OCI-LY1 (cell line): Measurements from ENCODE around the gene KPNB1.
"Not testable (repeated sequence)": the region's sequence is repeated elsewhere in the genome, so short reads cannot be mapped to it uniquely, and the experiment has no call there.

Source experiments
- H2AFZ ChIP-seq: fragments of 200-600 bp; sonication (generic), shearing (Covaris generic); 2 replicates; pipeline ENCODE4 v1.6.0; 2014; ENCODE audit warnings: antibody characterized with exemption, mild to moderate bottlenecking, low read length
- H3F3A ChIP-seq: fragments of 200-600 bp; sonication (generic), shearing (Covaris generic); 2 replicates; pipeline ENCODE4 v1.6.0; 2014; ENCODE audit warnings: mild to moderate bottlenecking, antibody characterized with exemption, low read length, moderate library complexity; ENCODE audit not compliant: insufficient read depth
- H3K27ac ChIP-seq: fragments of 200-600 bp; sonication (generic); 2 replicates; pipeline ENCODE4 v1.5.1; 2014; ENCODE audit warnings: low read length, mixed run types, mild to moderate bottlenecking, low read depth; ENCODE audit not compliant: poor library complexity, severe bottlenecking
- H3K27me3 ChIP-seq: fragments of 200-600 bp; sonication (generic); 2 replicates; pipeline ENCODE4 v1.6.0; 2014; ENCODE audit warnings: antibody characterized with exemption, mild to moderate bottlenecking, low read length, moderate library complexity; ENCODE audit not compliant: insufficient read depth
- H3K36me3 ChIP-seq: fragments of 200-600 bp; sonication (generic); 2 replicates; pipeline ENCODE4 v1.6.1; 2014; ENCODE audit warnings: mild to moderate bottlenecking, antibody characterized with exemption, low read length, moderate library complexity, mixed read lengths; ENCODE audit not compliant: insufficient read depth
- H3K4me1 ChIP-seq: fragments of 200-600 bp; sonication (generic); 2 replicates; pipeline ENCODE4 v1.5.1; 2014; ENCODE audit warnings: mild to moderate bottlenecking, low read length, moderate library complexity; ENCODE audit not compliant: insufficient read depth, severe bottlenecking
- H3K4me2 ChIP-seq: fragments of 200-600 bp; sonication (generic), shearing (Covaris generic); 2 replicates; pipeline ENCODE4 v1.6.1; 2014; ENCODE audit warnings: low read length
- H3K4me3 ChIP-seq: fragments of 200-600 bp; sonication (generic); 2 replicates; pipeline ENCODE4 v1.5.1; 2014; ENCODE audit warnings: low read length, low read depth, mild to moderate bottlenecking, mixed read lengths; ENCODE audit not compliant: poor library complexity, severe bottlenecking
- H3K79me2 ChIP-seq: fragments of 200-600 bp; shearing (Covaris generic); 2 replicates; pipeline ENCODE4 v1.6.1; 2016; ENCODE audit warnings: mixed run types, low read length, mixed read lengths; ENCODE audit not compliant: insufficient read depth
- H3K9ac ChIP-seq: fragments of 200-600 bp; sonication (generic), shearing (Covaris generic); 2 replicates; pipeline ENCODE4 v1.6.1; 2014; ENCODE audit warnings: mild to moderate bottlenecking, low read length, mixed read lengths
- H3K9me2 ChIP-seq: fragments of 200-600 bp; sonication (generic), shearing (Covaris generic); 2 replicates; pipeline ENCODE4 v1.6.1; 2014; ENCODE audit warnings: low read depth, mild to moderate bottlenecking, low read length, mixed read lengths
- H3K9me3 ChIP-seq: fragments of 200-600 bp; shearing (Covaris generic); 2 replicates; pipeline ENCODE4 v1.6.1; 2014; ENCODE audit warnings: low read length, mixed read lengths
- H4K20me1 ChIP-seq: fragments of 200-600 bp; sonication (generic), shearing (Covaris generic); 2 replicates; pipeline ENCODE4 v1.6.0; 2016; ENCODE audit warnings: mild to moderate bottlenecking, low read length; ENCODE audit not compliant: insufficient read depth
- CTCF ChIP-seq: fragments of 200-600 bp; sonication (generic), shearing (Covaris generic); IDR thresholded peaks from 2 replicates; pipeline ENCODE4 v1.5.1; 2017; ENCODE audit warnings: mild to moderate bottlenecking, antibody characterized with exemption, low read length, moderate library complexity, mixed read lengths
- EZH2 ChIP-seq: fragments of 200-600 bp; sonication (generic), shearing (Covaris generic); IDR thresholded peaks from 2 replicates; pipeline ENCODE4 v1.8.0; 2017; ENCODE audit warnings: borderline replicate concordance, mixed run types, mild to moderate bottlenecking, antibody characterized with exemption, low read length, moderate library complexity, mixed read lengths

The KPNB1 gene

GRCh38 chr17:47676510-47677165, 26.9 kb downstream of the KPNB1 start:
- no peaks in the 10 kb centered on the region for H4K20me1 ChIP-seq
- no peaks in the 10 kb centered on the region for H3K9me2 ChIP-seq
- no peak overlapping the region for H3K4me3 ChIP-seq
- no peaks in the 10 kb centered on the region for H3K79me2 ChIP-seq
- H3K36me3 ChIP-seq = peaks cover 98% of the 10 kb centered on the region
- H3K4me2 ChIP-seq = no peak overlapping the region
- H2AFZ ChIP-seq = no peak overlapping the region
- no peaks in the 10 kb centered on the region for H3F3A ChIP-seq
- no peak overlapping the region for H3K27ac ChIP-seq
- TF ChIP-seq EZH2 (no peak), CTCF (no peak)
- no peak overlapping the region for H3K9ac ChIP-seq
- H3K9me3 ChIP-seq = no peaks in the 10 kb centered on the region
- H3K4me1 ChIP-seq = no peaks in the 10 kb centered on the region
- H3K27me3 ChIP-seq = no peaks in the 10 kb centered on the region

- Histone ChIP-seq H3K9me2 (no peaks in the 10 kb centered on the region), H3F3A (no peaks in the 10 kb centered on the region), H3K4me1 (no peaks in the 10 kb centered on the region), H3K36me3 (peaks cover 98% of the 10 kb centered on the region), H3K9ac (no peak overlapping the region), H3K4me3 (no peak overlapping the region), H2AFZ (no peak overlapping the region), H3K27ac (no peak overlapping the region), H3K27me3 (no peaks in the 10 kb centered on the region), H3K79me2 (no peaks in the 10 kb centered on the region), H3K4me2 (no peak overlapping the region), H3K9me3 (no peaks in the 10 kb centered on the region), H4K20me1 (no peaks in the 10 kb centered on the region)
- TF ChIP-seq CTCF (no peak), EZH2 (no peak)
Observed at GRCh38 chr17:47678196-47678595, 28.5 kb downstream of the KPNB1 start.

- TF ChIP-seq CTCF = no peak
- no peak for TF ChIP-seq EZH2
- H2AFZ ChIP-seq = no peak overlapping the region
- H3K79me2 ChIP-seq = no peaks in the 10 kb centered on the region
- no peak overlapping the region for H3K9ac ChIP-seq
- no peaks in the 10 kb centered on the region for H3K4me1 ChIP-seq
- H3K4me2 ChIP-seq = no peak overlapping the region
- no peaks in the 10 kb centered on the region for H3K9me2 ChIP-seq
- no peaks in the 10 kb centered on the region for H3K27me3 ChIP-seq
- H3K4me3 ChIP-seq = no peak overlapping the region
- H3K9me3 ChIP-seq = no peaks in the 10 kb centered on the region
- H4K20me1 ChIP-seq = no peaks in the 10 kb centered on the region
- H3K36me3 ChIP-seq = peaks cover 91% of the 10 kb centered on the region
- peaks cover 7% of the 10 kb centered on the region; the same call in 1 of the 2 replicates for H3F3A ChIP-seq
- H3K27ac ChIP-seq = no peak overlapping the region
Observed at GRCh38 chr17:47682138-47682537, 32.4 kb downstream of the KPNB1 start.

- not testable (repeated sequence) for H2AFZ ChIP-seq, H3K9me2 ChIP-seq, H3K9ac ChIP-seq, H3K4me1 ChIP-seq, H3K27me3 ChIP-seq, H3K27ac ChIP-seq, H3K4me2 ChIP-seq, H3F3A ChIP-seq, H3K79me2 ChIP-seq, H3K9me3 ChIP-seq, H3K4me3 ChIP-seq, H4K20me1 ChIP-seq
- peaks cover 85% of the 10 kb centered on the region for H3K36me3 ChIP-seq
Observed at GRCh38 chr17:47682727-47683126, 33.0 kb downstream of the KPNB1 start.
